ENCODE data around the gene GRID1. TPM values are rescaled to one million over a fixed set of nuclear protein-coding genes. Genes with fewer than 3 reads are reported as not detected.

The GRID1 gene
- total RNA-seq, 1 donor from 2014 or later, result 0.75 TPM

- Histone ChIP-seq H3K27ac (ENCODE audit: low read depth, low read length) (no peak overlapping the region), H4K20me1 (ENCODE audit: insufficient read depth, low read length) (no peaks in the 10 kb centered on the region), H3K4me3 (ENCODE audit: insufficient read depth, low read depth, low read length) (no peak overlapping the region), H3K79me2 (ENCODE audit: insufficient read depth, low read length) (no peaks in the 10 kb centered on the region), H3K4me1 (ENCODE audit: insufficient read depth, low read length) (no peaks in the 10 kb centered on the region), H3K36me3 (ENCODE audit: insufficient read depth, low read length) (no peaks in the 10 kb centered on the region), H2AFZ (ENCODE audit: low read depth, low read length) (no peak overlapping the region), H3K27me3 (ENCODE audit: insufficient read depth, low read length) (peaks cover 39% of the 10 kb centered on the region), H3K9me3 (ENCODE audit: insufficient read depth, low read depth, low read length) (no peaks in the 10 kb centered on the region), H3K9ac (ENCODE audit: low read length) (no peak overlapping the region), H3K4me2 (ENCODE audit: low read length) (no peak overlapping the region)
- DNase-seq (ENCODE audit: low read depth), result no peak
- no peak overlapping the region for H3K4me3 Mint-ChIP-seq (ENCODE audit: unreplicated experiment)
- H3K9me3 Mint-ChIP-seq (ENCODE audit: unreplicated experiment), result peaks cover 4% of the 10 kb centered on the region
- no peaks in the 10 kb centered on the region for H3K36me3 Mint-ChIP-seq (ENCODE audit: low read depth, unreplicated experiment)
- H3K4me1 Mint-ChIP-seq (ENCODE audit: low read depth, unreplicated experiment), result no peaks in the 10 kb centered on the region
- no peak for FAIRE-seq
- H3K27ac Mint-ChIP-seq (ENCODE audit: unreplicated experiment), result no peak overlapping the region
- peaks cover 86% of the 10 kb centered on the region for H3K27me3 Mint-ChIP-seq (ENCODE audit: low read depth, unreplicated experiment)
- TF ChIP-seq EZH2 (IDR thresholded peaks at IDR 0.05; ENCODE audit: insufficient read depth, low read length) (no peak), CTCF (IDR thresholded peaks at IDR 0.05; ENCODE audit: insufficient read depth, low read depth, low read length) (no peak)
Measured at GRCh38 chr10:86371691-86372090, 5.1 kb upstream of the GRID1 start.

- Histone ChIP-seq H3K4me1 (ENCODE audit: insufficient read depth, low read length) (no peaks in the 10 kb centered on the region), H3K27me3 (ENCODE audit: insufficient read depth, low read length) (peaks cover 36% of the 10 kb centered on the region), H3K9me3 (ENCODE audit: insufficient read depth, low read depth, low read length) (no peaks in the 10 kb centered on the region), H3K4me3 (ENCODE audit: insufficient read depth, low read depth, low read length) (no peak overlapping the region), H3K79me2 (ENCODE audit: insufficient read depth, low read length) (no peaks in the 10 kb centered on the region), H4K20me1 (ENCODE audit: insufficient read depth, low read length) (no peaks in the 10 kb centered on the region), H3K36me3 (ENCODE audit: insufficient read depth, low read length) (no peaks in the 10 kb centered on the region), H3K4me2 (ENCODE audit: low read length) (no peak overlapping the region), H3K27ac (ENCODE audit: low read depth, low read length) (no peak overlapping the region), H3K9ac (ENCODE audit: low read length) (no peak overlapping the region), H2AFZ (ENCODE audit: low read depth, low read length) (no peak overlapping the region)
- Mint-ChIP-seq H3K4me3 (ENCODE audit: unreplicated experiment) (no peak overlapping the region), H3K4me1 (ENCODE audit: low read depth, unreplicated experiment) (no peaks in the 10 kb centered on the region), H3K27me3 (ENCODE audit: low read depth, unreplicated experiment) (peaks cover 81% of the 10 kb centered on the region), H3K36me3 (ENCODE audit: low read depth, unreplicated experiment) (no peaks in the 10 kb centered on the region), H3K9me3 (ENCODE audit: unreplicated experiment) (peaks cover 4% of the 10 kb centered on the region), H3K27ac (ENCODE audit: unreplicated experiment) (peak overlapping the region; percentile 13)
- no peak for DNase-seq (ENCODE audit: low read depth)
- TF ChIP-seq CTCF (IDR thresholded peaks at IDR 0.05; ENCODE audit: insufficient read depth, low read depth, low read length) (no peak), EZH2 (IDR thresholded peaks at IDR 0.05; ENCODE audit: insufficient read depth, low read length) (no peak)
- FAIRE-seq, result no peak
Measured at GRCh38 chr10:86371116-86371515, 4.5 kb upstream of the GRID1 start.

DNA sequence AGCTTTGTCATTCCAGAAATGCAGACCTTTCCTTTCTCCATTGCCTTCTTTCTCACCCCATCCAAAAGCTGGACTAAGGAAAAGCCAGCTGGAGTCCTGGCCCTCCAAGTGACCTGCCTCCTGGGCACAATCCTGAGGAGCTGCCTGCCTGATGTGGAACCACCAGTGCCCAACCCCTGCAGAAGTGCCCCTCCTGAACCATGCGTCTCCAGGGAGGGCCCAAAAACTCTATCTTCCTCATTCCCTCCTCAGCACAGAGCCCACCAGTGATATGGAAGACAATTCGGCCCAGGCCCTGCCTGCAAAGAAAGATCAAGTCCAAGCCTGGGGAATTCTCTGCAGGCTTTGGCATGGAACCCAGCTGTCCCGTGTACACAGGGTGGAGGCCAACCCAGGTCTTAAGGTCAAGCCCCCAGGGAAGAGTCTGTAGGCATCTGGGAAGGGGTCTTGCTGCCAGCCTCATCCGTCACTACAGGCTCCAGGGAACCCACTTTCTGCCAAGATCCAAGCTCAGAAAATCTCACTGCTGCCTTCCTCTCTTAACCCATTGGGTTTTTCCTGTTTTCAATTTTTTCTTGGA, 3.5 kb upstream of the GRID1 start:
- Histone ChIP-seq H3K4me3 (ENCODE audit: insufficient read depth, low read depth, low read length) (no peak overlapping the region), H3K9ac (ENCODE audit: low read length) (no peak overlapping the region), H3K36me3 (ENCODE audit: insufficient read depth, low read length) (no peaks in the 10 kb centered on the region), H4K20me1 (ENCODE audit: insufficient read depth, low read length) (peaks cover 4% of the 10 kb centered on the region), H3K9me3 (ENCODE audit: insufficient read depth, low read depth, low read length) (no peaks in the 10 kb centered on the region), H3K4me1 (ENCODE audit: insufficient read depth, low read length) (peaks cover 5% of the 10 kb centered on the region), H3K27ac (ENCODE audit: low read depth, low read length) (no peak overlapping the region), H3K4me2 (ENCODE audit: low read length) (no peak overlapping the region), H2AFZ (ENCODE audit: low read depth, low read length) (no peak overlapping the region), H3K27me3 (ENCODE audit: insufficient read depth, low read length) (peaks cover 41% of the 10 kb centered on the region), H3K79me2 (ENCODE audit: insufficient read depth, low read length) (no peaks in the 10 kb centered on the region)
- FAIRE-seq (no peak), DNase-seq (ENCODE audit: low read depth) (no peak)
- Mint-ChIP-seq H3K4me3 (ENCODE audit: unreplicated experiment) (no peak overlapping the region), H3K27ac (ENCODE audit: unreplicated experiment) (no peak overlapping the region), H3K4me1 (ENCODE audit: low read depth, unreplicated experiment) (peaks cover 3% of the 10 kb centered on the region), H3K36me3 (ENCODE audit: low read depth, unreplicated experiment) (no peaks in the 10 kb centered on the region), H3K27me3 (ENCODE audit: low read depth, unreplicated experiment) (peaks cover 78% of the 10 kb centered on the region), H3K9me3 (ENCODE audit: unreplicated experiment) (peaks cover 4% of the 10 kb centered on the region)
- TF ChIP-seq EZH2 (IDR thresholded peaks at IDR 0.05; ENCODE audit: insufficient read depth, low read length), result no peak
- TF ChIP-seq CTCF (IDR thresholded peaks at IDR 0.05; ENCODE audit: insufficient read depth, low read depth, low read length), result no peak
